SK-N-SH (cell line): Measurements from ENCODE around the gene RARRES1. TPM values are rescaled to one million over a fixed set of nuclear protein-coding genes. Genes with fewer than 3 reads are reported as not detected.

Source experiments
- CTCF ChIA-PET: fragments of 300-600, 350-600 bp; formaldehyde crosslinking; extraction: SDS; loops from one replicate; lab custom pipeline; 2021; lab: Yijun Ruan, JAX
- POLR2A ChIA-PET: fragments of 350-600 bp; sonication (Branson Sonifier 250); formaldehyde crosslinking; extraction: SDS; loops from one replicate; lab custom pipeline; 2020; ENCODE audit warnings: antibody characterized with exemption, inconsistent platforms; lab: Yijun Ruan, JAX
- DNase-seq: peaks from one replicate; pipeline ENCODE4 v3.0.0; 2012
- H2AFZ ChIP-seq: fragments of 200-600 bp; sonication (generic); 2 replicates; pipeline ENCODE4 v1.8.1; 2016; ENCODE audit warnings: antibody characterized with exemption, mild to moderate bottlenecking, low read depth
- H3F3A ChIP-seq: fragments of 200-600 bp; sonication (generic); replicated peaks from 2 replicates; pipeline ENCODE3; 2016; ENCODE audit warnings: antibody characterized with exemption, mild to moderate bottlenecking; ENCODE audit not compliant: insufficient read depth
- H3K27ac ChIP-seq, 2 experiments: fragments of 200-500 bp in 1 of 2; fragments of 200-600 bp in 1 of 2; sonication (Bioruptor generic) in 1 of 2; sonication (generic), shearing (Covaris generic) in 1 of 2; 2 replicates each; pipeline versions ENCODE4 v1.5.1 to v1.6.1; 2014 to 2016; ENCODE audit warnings: low read depth in 2 of 2, inconsistent platforms in 1 of 2, low read length in 1 of 2, mild to moderate bottlenecking in 1 of 2, mixed read lengths in 1 of 2
- H3K27me3 ChIP-seq: fragments of 200-600 bp; sonication (generic), shearing (Covaris generic); 2 replicates; pipeline ENCODE4 v1.6.1; 2016; ENCODE audit warnings: mixed run types; ENCODE audit not compliant: insufficient read depth
- H3K36me3 ChIP-seq, 2 experiments: fragments of 200-500 bp in 1 of 2; fragments of 200-600 bp in 1 of 2; sonication (Bioruptor generic) in 1 of 2; sonication (generic) in 1 of 2; replicated peaks in 1 of 2; 2 replicates each; pipeline versions ENCODE3 to v1.5.1; 2014 to 2016; ENCODE audit warnings: low read length in 1 of 2, mild to moderate bottlenecking in 1 of 2; ENCODE audit not compliant: insufficient read depth in 2 of 2, control insufficient read depth in 1 of 2
- H3K4me1 ChIP-seq, 2 experiments: fragments of 200-500 bp in 1 of 2; fragments of 200-600 bp in 1 of 2; sonication (Bioruptor generic) in 1 of 2; sonication (generic), shearing (Covaris generic) in 1 of 2; 2 replicates each; pipeline versions ENCODE4 v1.5.1 to v1.6.1; 2014 to 2016; ENCODE audit warnings: low read depth in 1 of 2, low read length in 1 of 2, mixed run types in 1 of 2; ENCODE audit not compliant: insufficient read depth in 2 of 2, control insufficient read depth in 1 of 2
- H3K4me2 ChIP-seq: fragments of 200-600 bp; sonication (generic), shearing (Covaris generic); 2 replicates; pipeline ENCODE4 v1.6.1; 2017; ENCODE audit warnings: mixed run types
- H3K4me3 ChIP-seq, 2 experiments: fragments of 200-500 bp in 1 of 2; fragments of 200-600 bp in 1 of 2; sonication (Bioruptor generic) in 1 of 2; sonication (generic), shearing (Covaris generic) in 1 of 2; 2 replicates each; pipeline versions ENCODE4 v1.5.1 to v1.8.1; 2014 to 2016; ENCODE audit warnings: low read depth in 2 of 2, inconsistent platforms in 1 of 2, low read length in 1 of 2, mild to moderate bottlenecking in 1 of 2, mixed read lengths in 1 of 2, moderate library complexity in 1 of 2
- H3K79me2 ChIP-seq: fragments of 200-600 bp; sonication (generic); 2 replicates; pipeline ENCODE4 v1.8.1; 2017; ENCODE audit warnings: mild to moderate bottlenecking; ENCODE audit not compliant: insufficient read depth
- H3K9ac ChIP-seq: fragments of 200-600 bp; sonication (generic); 2 replicates; pipeline ENCODE4 v1.6.1; 2017; ENCODE audit warnings: mixed run types
- H3K9me2 ChIP-seq: fragments of 200-600 bp; sonication (generic); 2 replicates; pipeline ENCODE4 v1.6.1; 2017; ENCODE audit warnings: mixed run types
- H3K9me3 ChIP-seq: fragments of 200-600 bp; sonication (generic); 2 replicates; pipeline ENCODE4 v1.6.1; 2017; ENCODE audit warnings: mixed run types, mild to moderate bottlenecking, moderate library complexity
- H4K20me1 ChIP-seq: fragments of 200-600 bp; sonication (generic); 2 replicates; pipeline ENCODE4 v1.6.1; 2017; ENCODE audit warnings: mild to moderate bottlenecking, mixed run types; ENCODE audit not compliant: insufficient read depth
- CHD2 ChIP-seq: fragments of 150-350 bp; IDR thresholded peaks from 2 replicates; pipeline ENCODE4 v1.6.1; 2018; ENCODE audit warnings: low read length; ENCODE audit not compliant: partially characterized antibody
- ELF1 ChIP-seq: IDR thresholded peaks from 2 replicates; pipeline ENCODE4 v1.4.0; 2012
- EP300 ChIP-seq, 2 experiments: IDR thresholded peaks; 2 replicates each; pipeline versions ENCODE4 v1.4.0 to v1.6.1; 2012; ENCODE audit warnings: borderline replicate concordance in 1 of 2, low read depth in 1 of 2, low read length in 1 of 2
- EZH2phosphoT487 ChIP-seq: fragments of 200-600 bp; sonication (generic); IDR thresholded peaks from 2 replicates; pipeline ENCODE4 v1.6.1; 2017; ENCODE audit warnings: low read depth, mixed run types, mild to moderate bottlenecking, antibody characterized with exemption, moderate library complexity, borderline replicate concordance
- FOXM1 ChIP-seq: IDR thresholded peaks from 2 replicates; pipeline ENCODE4 v1.4.0; 2012; ENCODE audit warnings: low read depth, mild to moderate bottlenecking
- GABPA ChIP-seq: IDR thresholded peaks from 2 replicates; pipeline ENCODE4 v1.4.0; 2012; ENCODE audit warnings: low read depth, mild to moderate bottlenecking
- GATA2 ChIP-seq: sonication (generic); formaldehyde crosslinking; IDR thresholded peaks from 2 replicates; pipeline ENCODE4 v1.5.0; 2020; ENCODE audit warnings: mild to moderate bottlenecking, missing genetic modification reagents
- MXI1 ChIP-seq: IDR thresholded peaks from 2 replicates; pipeline ENCODE4 v1.6.1; 2012; ENCODE audit warnings: mild to moderate bottlenecking, low read depth, low read length, improper control_type of control experiment
- NFIC ChIP-seq: IDR thresholded peaks from 2 replicates; pipeline ENCODE4 v1.4.0; 2012; ENCODE audit warnings: borderline replicate concordance
- NRF1 ChIP-seq: IDR thresholded peaks from 2 replicates; pipeline ENCODE4 v1.6.1; 2012; ENCODE audit warnings: low read depth, mild to moderate bottlenecking, low read length
- RCOR1 ChIP-seq: fragments of 150-350 bp; IDR thresholded peaks from 2 replicates; pipeline ENCODE4 v1.6.1; 2017; ENCODE audit warnings: antibody characterized with exemption, low read length
- RFX5 ChIP-seq: IDR thresholded peaks from 2 replicates; pipeline ENCODE4 v1.6.1; 2012; ENCODE audit warnings: mild to moderate bottlenecking, improper control_type of control experiment, low read length
- SMC3 ChIP-seq: IDR thresholded peaks from 2 replicates; pipeline ENCODE4 v1.6.1; 2012; ENCODE audit warnings: low read depth, low read length, improper control_type of control experiment
- TCF12 ChIP-seq: IDR thresholded peaks from 2 replicates; pipeline ENCODE4 v1.4.0; 2012
- TEAD4 ChIP-seq: IDR thresholded peaks from 2 replicates; pipeline ENCODE4 v1.4.0; 2012; ENCODE audit warnings: mild to moderate bottlenecking, borderline replicate concordance; ENCODE audit not compliant: insufficient read depth
- YY1 ChIP-seq: IDR thresholded peaks from 2 replicates; pipeline ENCODE4 v1.4.0; 2012; ENCODE audit warnings: low read depth, mild to moderate bottlenecking
- WGBS: methylation state at CpG from one replicate; pipeline ENCODE4 v1.1.6; 2017; ENCODE audit warnings: low lambda C conversion rate; 5-methylcytosine and 5-hydroxymethylcytosine counted together
- polyA plus RNA-seq, 3 experiments: library from polyadenylated mRNA; depleted of rRNA; stranded (reverse); fragments of >200 nt; gene quantifications; 2 replicates each; pipeline ENCODE4 v1.2.3, GENCODE V29; 2012
- TF ChIP-seq, protein P1 (sequence below): fragments of 150-350 bp; IDR thresholded peaks from 2 replicates; pipeline ENCODE4 v1.6.1; 2016; ENCODE audit warnings: mild to moderate bottlenecking, low read depth, low read length
- TF ChIP-seq, protein P2 (sequence below): IDR thresholded peaks from 2 replicates; pipeline ENCODE4; 2012
- TF ChIP-seq, protein P3 (sequence below): IDR thresholded peaks from 2 replicates; pipeline ENCODE4 v1.4.0; 2012; ENCODE audit warnings: low read depth, borderline replicate concordance
- TF ChIP-seq, protein P4 (sequence below): IDR thresholded peaks from 2 replicates; pipeline ENCODE4 v1.6.1; 2012; ENCODE audit warnings: mild to moderate bottlenecking, low read depth, low read length, moderate library complexity
- TF ChIP-seq, protein P5 (sequence below): fragments of 150-350 bp; IDR thresholded peaks from 2 replicates; pipeline ENCODE4 v1.6.1; 2017; ENCODE audit warnings: antibody characterized with exemption, low read length, low read depth, borderline replicate concordance
- TF ChIP-seq, protein P6 (sequence below): IDR thresholded peaks from 2 replicates; pipeline ENCODE4 v1.4.0; 2012; ENCODE audit warnings: low read depth

The RARRES1 gene
- polyA plus RNA-seq, 1 of the 3 experiments (the other 2 are of a cell fraction) = 0.15 TPM

DNA sequence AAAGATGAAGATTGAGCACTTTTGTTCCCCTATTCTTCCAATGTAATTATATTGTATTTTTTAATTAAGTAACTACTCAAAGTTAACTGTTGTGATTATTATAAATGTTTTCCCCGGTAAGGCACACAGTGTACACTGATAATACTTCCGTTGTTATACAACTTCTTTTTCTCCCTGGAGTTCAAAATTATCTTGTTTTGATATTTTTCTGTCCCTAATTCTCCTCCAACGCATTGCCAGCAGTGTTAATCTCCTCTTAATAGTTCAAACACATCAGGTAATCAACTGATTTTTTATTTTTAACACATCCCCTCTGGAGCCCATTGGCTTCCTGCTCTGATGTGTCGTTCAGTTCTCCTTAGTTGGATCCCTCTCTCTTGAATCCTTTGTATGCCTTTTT is 37.3 kb upstream of the RARRES1 start (continued):
- no peak for TF ChIP-seq GABPA

DNA sequence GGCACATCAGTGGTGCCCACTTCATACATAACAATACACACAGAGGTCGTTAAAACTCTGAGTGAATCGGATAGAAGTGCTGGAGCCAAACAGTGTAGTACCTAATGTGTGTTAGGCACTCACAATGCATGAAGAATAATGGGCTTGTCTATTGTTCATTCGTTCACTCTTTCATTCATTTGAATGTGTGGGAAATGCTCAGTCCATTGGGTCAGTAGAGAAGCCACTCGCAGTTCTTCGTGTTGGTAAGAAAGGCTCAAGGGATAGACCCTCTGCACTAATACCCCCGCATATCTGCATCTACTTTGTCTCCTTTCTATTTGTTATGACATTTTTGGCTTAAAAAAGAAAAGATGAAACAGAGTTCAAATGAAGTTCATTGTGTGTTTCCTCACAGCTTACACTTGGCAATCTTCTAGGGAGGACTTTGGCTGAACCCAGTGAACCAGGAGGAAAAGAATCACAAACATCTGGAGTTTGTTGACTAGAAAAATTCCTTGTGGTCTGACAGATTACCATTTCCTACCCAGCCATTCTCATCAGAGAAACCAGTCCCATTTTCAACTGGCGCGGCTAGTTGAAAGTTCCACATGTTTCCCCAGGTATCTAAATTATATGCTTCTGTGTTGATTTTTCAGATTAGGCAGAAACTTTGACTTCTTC is 36.8 kb upstream of the RARRES1 start:
- no peak overlapping the region for H3K4me3 ChIP-seq
- no peak overlapping the region for H3K9ac ChIP-seq
- DNase-seq = no peak
- H3K9me3 ChIP-seq = no peaks in the 10 kb centered on the region
- H3K36me3 ChIP-seq = no peaks in the 10 kb centered on the region
- ChIA-PET CTCF (interaction anchor here (5.8 kb wide), 1 partner anchor 41 kb away, joined by 29 read pairs; no protein-coding TSS in a partner anchor), POLR2A (no interaction called here)
- peaks cover 6% of the 10 kb centered on the region for H3F3A ChIP-seq
- H3K27ac ChIP-seq = peak overlapping the region; percentile 25 to 75; a peak in 3 of 4 replicates
- no peaks in the 10 kb centered on the region for H3K27me3 ChIP-seq
- H3K4me1 ChIP-seq = peaks cover 4 to 29% of the 10 kb centered on the region in 2 experiments; a peak in 3 of 4 replicates
- WGBS = 64% methylated on average over 8 of the region's 8 CpGs
- H3K4me2 ChIP-seq = peak overlapping the region; percentile 34
- H3K9me2 ChIP-seq = no peaks in the 10 kb centered on the region
- H3K79me2 ChIP-seq = no peaks in the 10 kb centered on the region
- H4K20me1 ChIP-seq = no peaks in the 10 kb centered on the region
- H2AFZ ChIP-seq = no peak overlapping the region
- TF ChIP-seq CHD2 (no peak), NRF1 (no peak), EZH2phosphoT487 (no peak), RCOR1 (no peak), SMC3 (no peak), GABPA (no peak), NFIC (peak; percentile 95), EP300 (IDR thresholded peaks at IDR 0.05; ENCODE audit: borderline replicate concordance in 1 of 2, low read depth in 1 of 2, low read length in 1 of 2) (peak; percentile 65 to 67; a peak in 3 of 4 replicates), TCF12 (peak; percentile 94), TEAD4 (peak; percentile 72; the same call in 1 of the 2 replicates), GATA2 (CRISPR knock-in tag) (no peak), MXI1 (no peak), RFX5 (no peak), FOXM1 (no peak), YY1 (no peak), ELF1 (no peak)
- TF ChIP-seq, protein P1, sequence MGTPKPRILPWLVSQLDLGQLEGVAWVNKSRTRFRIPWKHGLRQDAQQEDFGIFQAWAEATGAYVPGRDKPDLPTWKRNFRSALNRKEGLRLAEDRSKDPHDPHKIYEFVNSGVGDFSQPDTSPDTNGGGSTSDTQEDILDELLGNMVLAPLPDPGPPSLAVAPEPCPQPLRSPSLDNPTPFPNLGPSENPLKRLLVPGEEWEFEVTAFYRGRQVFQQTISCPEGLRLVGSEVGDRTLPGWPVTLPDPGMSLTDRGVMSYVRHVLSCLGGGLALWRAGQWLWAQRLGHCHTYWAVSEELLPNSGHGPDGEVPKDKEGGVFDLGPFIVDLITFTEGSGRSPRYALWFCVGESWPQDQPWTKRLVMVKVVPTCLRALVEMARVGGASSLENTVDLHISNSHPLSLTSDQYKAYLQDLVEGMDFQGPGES = no peak
- TF ChIP-seq, protein P2, sequence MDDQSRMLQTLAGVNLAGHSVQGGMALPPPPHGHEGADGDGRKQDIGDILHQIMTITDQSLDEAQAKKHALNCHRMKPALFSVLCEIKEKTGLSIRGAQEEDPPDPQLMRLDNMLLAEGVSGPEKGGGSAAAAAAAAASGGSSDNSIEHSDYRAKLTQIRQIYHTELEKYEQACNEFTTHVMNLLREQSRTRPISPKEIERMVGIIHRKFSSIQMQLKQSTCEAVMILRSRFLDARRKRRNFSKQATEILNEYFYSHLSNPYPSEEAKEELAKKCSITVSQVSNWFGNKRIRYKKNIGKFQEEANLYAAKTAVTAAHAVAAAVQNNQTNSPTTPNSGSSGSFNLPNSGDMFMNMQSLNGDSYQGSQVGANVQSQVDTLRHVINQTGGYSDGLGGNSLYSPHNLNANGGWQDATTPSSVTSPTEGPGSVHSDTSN = peak; percentile 61
- TF ChIP-seq, protein P3, sequence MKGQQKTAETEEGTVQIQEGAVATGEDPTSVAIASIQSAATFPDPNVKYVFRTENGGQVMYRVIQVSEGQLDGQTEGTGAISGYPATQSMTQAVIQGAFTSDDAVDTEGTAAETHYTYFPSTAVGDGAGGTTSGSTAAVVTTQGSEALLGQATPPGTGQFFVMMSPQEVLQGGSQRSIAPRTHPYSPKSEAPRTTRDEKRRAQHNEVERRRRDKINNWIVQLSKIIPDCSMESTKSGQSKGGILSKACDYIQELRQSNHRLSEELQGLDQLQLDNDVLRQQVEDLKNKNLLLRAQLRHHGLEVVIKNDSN = no peak
- TF ChIP-seq, protein P4, sequence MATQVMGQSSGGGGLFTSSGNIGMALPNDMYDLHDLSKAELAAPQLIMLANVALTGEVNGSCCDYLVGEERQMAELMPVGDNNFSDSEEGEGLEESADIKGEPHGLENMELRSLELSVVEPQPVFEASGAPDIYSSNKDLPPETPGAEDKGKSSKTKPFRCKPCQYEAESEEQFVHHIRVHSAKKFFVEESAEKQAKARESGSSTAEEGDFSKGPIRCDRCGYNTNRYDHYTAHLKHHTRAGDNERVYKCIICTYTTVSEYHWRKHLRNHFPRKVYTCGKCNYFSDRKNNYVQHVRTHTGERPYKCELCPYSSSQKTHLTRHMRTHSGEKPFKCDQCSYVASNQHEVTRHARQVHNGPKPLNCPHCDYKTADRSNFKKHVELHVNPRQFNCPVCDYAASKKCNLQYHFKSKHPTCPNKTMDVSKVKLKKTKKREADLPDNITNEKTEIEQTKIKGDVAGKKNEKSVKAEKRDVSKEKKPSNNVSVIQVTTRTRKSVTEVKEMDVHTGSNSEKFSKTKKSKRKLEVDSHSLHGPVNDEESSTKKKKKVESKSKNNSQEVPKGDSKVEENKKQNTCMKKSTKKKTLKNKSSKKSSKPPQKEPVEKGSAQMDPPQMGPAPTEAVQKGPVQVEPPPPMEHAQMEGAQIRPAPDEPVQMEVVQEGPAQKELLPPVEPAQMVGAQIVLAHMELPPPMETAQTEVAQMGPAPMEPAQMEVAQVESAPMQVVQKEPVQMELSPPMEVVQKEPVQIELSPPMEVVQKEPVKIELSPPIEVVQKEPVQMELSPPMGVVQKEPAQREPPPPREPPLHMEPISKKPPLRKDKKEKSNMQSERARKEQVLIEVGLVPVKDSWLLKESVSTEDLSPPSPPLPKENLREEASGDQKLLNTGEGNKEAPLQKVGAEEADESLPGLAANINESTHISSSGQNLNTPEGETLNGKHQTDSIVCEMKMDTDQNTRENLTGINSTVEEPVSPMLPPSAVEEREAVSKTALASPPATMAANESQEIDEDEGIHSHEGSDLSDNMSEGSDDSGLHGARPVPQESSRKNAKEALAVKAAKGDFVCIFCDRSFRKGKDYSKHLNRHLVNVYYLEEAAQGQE = peak; percentile 54; the same call in 1 of the 2 replicates
- TF ChIP-seq, protein P5, sequence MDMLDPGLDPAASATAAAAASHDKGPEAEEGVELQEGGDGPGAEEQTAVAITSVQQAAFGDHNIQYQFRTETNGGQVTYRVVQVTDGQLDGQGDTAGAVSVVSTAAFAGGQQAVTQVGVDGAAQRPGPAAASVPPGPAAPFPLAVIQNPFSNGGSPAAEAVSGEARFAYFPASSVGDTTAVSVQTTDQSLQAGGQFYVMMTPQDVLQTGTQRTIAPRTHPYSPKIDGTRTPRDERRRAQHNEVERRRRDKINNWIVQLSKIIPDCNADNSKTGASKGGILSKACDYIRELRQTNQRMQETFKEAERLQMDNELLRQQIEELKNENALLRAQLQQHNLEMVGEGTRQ = no peak
- TF ChIP-seq, protein P6, sequence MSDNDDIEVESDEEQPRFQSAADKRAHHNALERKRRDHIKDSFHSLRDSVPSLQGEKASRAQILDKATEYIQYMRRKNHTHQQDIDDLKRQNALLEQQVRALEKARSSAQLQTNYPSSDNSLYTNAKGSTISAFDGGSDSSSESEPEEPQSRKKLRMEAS = no peak
